Measurements from ENCODE around the gene CASKIN2. TPM values are rescaled to one million over a fixed set of nuclear protein-coding genes. Genes with fewer than 3 reads are reported as not detected.

Gene CASKIN2
- total RNA-seq, 1 donor from 2014 or later = 34.3 TPM

DNA sequence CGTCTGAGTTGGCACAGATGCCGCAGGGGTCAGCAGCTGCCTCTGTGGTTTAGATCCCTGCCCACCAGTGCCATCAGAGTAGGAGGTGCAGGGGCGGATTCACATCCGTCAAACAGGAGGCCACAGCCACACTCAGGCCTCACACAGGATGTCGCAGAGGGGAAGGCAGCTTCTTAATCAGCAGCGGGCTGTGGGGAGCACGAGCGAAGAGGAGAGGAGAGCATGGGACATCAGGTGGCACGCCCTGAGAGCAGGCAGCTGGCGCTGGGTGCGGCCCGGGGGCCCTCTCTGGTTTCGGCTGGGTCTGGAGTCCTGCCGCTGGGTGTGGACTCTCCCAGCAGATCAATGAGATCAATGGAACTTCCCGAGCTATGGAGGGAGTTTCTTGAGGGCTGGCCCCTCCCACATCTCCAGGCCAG lies 19.8 kb upstream of the CASKIN2 start:
- DNase-seq = no peak
- Histone ChIP-seq H3K36me3 (no peaks in the 10 kb centered on the region), H3K4me3 (no peak overlapping the region), H3K27ac (replicated peaks) (no peak overlapping the region), H3K4me1 (no peaks in the 10 kb centered on the region), H3K27me3 (ENCODE audit: low read depth) (no peaks in the 10 kb centered on the region), H3K9me3 (replicated peaks) (no peaks in the 10 kb centered on the region)
- TF ChIP-seq, protein P1, sequence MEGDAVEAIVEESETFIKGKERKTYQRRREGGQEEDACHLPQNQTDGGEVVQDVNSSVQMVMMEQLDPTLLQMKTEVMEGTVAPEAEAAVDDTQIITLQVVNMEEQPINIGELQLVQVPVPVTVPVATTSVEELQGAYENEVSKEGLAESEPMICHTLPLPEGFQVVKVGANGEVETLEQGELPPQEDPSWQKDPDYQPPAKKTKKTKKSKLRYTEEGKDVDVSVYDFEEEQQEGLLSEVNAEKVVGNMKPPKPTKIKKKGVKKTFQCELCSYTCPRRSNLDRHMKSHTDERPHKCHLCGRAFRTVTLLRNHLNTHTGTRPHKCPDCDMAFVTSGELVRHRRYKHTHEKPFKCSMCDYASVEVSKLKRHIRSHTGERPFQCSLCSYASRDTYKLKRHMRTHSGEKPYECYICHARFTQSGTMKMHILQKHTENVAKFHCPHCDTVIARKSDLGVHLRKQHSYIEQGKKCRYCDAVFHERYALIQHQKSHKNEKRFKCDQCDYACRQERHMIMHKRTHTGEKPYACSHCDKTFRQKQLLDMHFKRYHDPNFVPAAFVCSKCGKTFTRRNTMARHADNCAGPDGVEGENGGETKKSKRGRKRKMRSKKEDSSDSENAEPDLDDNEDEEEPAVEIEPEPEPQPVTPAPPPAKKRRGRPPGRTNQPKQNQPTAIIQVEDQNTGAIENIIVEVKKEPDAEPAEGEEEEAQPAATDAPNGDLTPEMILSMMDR (IDR thresholded peaks at IDR 0.05; ENCODE audit: borderline replicate concordance) = no peak
- intact Hi-C loops (cut with micrococcal nuclease) = no loop called here

DNA sequence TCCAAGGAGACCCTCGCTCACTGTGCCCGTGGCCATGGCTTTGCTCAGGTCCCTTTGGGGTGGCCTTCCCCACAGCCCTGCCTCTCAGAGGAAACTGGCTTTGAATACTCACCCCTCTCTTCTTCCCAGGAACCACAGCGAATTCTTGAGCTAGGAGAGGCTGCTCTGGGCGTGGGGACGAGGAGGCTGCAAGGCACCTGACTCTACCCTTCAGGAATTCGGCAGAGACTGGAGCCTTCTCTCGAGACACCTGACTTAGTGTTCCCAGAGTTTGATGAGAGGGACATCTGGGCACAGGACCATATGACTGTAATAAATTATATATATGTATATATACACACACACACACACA lies 16.4 kb upstream of the CASKIN2 start:
- no peaks in the 10 kb centered on the region for H3K27me3 ChIP-seq (ENCODE audit: low read depth)
- H3K4me3 ChIP-seq = no peak overlapping the region
- H3K36me3 ChIP-seq = no peaks in the 10 kb centered on the region
- no peaks in the 10 kb centered on the region for H3K9me3 ChIP-seq (replicated peaks)
- H3K4me1 ChIP-seq = peaks cover under 1% of the 10 kb centered on the region
- H3K27ac ChIP-seq (replicated peaks) = no peak overlapping the region
- intact Hi-C loops (cut with micrococcal nuclease) = no loop called here
- TF ChIP-seq, protein P1 (IDR thresholded peaks at IDR 0.05; ENCODE audit: borderline replicate concordance) = no peak
- DNase-seq = no peak

DNA sequence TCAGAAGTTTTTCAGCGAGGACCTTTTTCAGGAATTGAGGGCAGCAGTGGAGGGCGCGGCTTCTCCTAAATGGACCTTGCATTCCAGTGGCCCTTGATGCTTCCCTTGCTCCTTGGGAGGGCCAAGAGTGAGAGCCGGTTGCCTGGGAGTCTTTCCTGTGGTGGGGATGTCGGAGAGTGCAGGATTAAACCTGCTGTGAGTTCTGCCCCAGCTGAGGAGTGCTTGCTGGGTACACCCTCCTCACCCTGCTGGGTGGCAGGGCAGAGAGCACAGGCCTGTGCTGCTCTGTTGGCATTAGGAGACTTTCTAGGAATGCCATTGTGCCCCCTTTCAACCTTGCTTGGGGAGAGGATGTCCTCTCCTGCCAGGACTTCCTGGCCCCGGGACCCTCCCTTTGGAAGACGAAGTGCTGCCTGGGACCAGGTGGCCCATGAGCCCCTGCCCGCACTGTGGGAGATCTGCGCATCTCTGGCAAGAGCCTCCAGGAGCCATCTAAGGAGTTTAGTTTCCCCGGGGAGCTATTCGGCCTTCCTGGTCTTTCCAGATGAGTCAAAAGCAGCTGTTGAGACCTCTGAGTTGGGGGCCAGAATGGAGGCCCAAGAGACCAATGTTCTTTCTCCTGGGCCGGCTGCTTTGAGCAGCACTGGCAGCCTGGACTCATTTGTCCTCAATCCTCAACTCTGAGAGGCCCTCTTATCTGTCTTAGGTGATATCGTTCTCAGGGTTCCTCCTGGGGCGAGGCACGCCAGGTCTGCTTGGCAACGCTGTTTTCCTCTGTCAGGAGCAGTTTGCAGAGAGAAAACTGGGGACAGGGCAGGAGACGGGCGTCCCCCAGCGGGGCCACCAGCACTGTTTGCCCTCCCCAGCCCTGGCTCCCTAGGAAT lies 15.7 kb upstream of the CASKIN2 start:
- intact Hi-C loops (cut with micrococcal nuclease) = no loop called here
- Histone ChIP-seq H3K4me3 (no peak overlapping the region), H3K36me3 (no peaks in the 10 kb centered on the region), H3K27ac (replicated peaks) (no peak overlapping the region), H3K9me3 (replicated peaks) (no peaks in the 10 kb centered on the region), H3K4me1 (peaks cover 7% of the 10 kb centered on the region), H3K27me3 (ENCODE audit: low read depth) (no peaks in the 10 kb centered on the region)
- TF ChIP-seq, protein P1 (IDR thresholded peaks at IDR 0.05; ENCODE audit: borderline replicate concordance) = no peak
- DNase-seq = no peak

DNA sequence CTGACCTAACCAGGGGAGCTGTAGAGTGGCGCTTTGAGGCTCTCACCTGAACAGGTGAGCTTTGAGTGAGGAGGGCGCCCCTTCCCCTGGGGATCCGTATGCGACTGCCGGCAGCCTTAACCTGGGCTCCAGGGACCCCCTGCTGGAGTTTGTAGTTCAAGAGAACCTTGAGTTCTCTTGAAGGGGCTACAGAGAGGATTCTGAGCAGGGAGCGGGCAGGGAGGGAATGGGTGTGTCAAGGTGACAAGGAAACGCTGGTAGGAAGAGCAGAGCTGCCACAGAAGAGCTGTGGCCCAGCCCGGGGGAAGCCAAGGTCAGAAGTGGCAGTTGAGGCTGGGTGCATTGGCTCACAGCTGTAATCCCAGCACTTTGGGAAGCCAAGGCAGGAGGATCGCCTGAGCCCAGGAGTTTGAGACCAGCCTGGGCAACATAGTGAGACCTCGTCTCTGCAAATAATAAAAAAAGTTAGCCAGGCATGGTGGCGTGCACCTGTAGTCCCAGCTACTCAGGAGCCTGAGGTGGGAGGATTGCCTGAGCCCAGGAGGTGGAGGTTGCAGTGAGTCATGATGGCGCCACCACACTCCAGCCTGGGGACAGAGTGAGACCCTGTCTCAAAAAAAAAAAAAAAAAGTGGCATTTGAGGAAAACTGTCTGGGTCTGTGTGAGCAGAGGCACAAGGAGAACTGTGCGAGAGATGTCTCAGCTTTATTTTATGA lies 11.4 kb upstream of the CASKIN2 start:
- TF ChIP-seq, protein P1 (IDR thresholded peaks at IDR 0.05; ENCODE audit: borderline replicate concordance) = no peak
- peaks cover 8% of the 10 kb centered on the region for H3K36me3 ChIP-seq
- intact Hi-C loops (cut with micrococcal nuclease) = no loop called here
- no peaks in the 10 kb centered on the region for H3K9me3 ChIP-seq (replicated peaks)
- no peak overlapping the region for H3K27ac ChIP-seq (replicated peaks)
- peak overlapping the region; percentile 82 for H3K4me3 ChIP-seq
- peaks cover 21% of the 10 kb centered on the region for H3K4me1 ChIP-seq
- H3K27me3 ChIP-seq (ENCODE audit: low read depth) = no peaks in the 10 kb centered on the region
- DNase-seq = no peak

DNA sequence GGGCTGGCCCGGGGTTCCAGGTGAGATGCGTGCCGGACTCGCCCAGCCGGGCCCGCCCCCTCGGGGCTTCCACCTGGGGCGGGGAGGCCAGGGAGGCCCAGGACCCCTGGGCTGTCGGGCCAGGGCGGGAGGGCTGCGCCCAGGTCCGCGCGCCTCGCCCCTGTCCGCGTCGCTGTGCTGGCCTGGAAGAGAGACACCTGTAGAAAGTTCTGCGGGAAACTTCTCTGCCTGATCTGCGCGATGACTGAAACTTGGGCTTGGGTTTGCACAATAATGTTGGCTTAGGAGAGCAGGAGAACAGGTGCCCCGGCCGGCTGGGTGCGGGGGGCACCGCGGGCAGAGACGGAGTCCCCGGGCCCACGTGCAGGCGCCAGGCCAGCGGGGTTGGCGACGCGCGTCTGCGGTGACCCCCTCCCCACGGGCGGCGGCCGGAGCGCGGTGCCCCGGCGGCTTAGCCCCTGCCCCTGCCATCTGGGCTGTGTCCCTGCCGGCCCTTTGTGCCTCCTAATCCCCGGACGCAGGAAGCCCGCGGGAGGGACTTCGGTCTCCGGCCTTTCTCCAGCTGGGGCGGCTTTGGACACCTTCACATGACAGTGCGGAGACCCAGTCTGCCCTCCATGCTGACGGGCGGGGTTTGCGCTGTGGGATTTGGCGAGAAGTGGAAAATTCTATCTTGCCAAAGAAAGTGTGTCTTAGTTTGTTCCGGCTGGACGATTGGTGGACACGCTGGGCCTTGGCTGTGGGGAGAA lies 10.6 kb upstream of the CASKIN2 start:
- TF ChIP-seq, protein P1 (IDR thresholded peaks at IDR 0.05; ENCODE audit: borderline replicate concordance) = no peak
- peaks cover 13% of the 10 kb centered on the region for H3K36me3 ChIP-seq
- intact Hi-C loops (cut with micrococcal nuclease) = no loop called here
- H3K9me3 ChIP-seq (replicated peaks) = no peaks in the 10 kb centered on the region
- peak overlapping the region; percentile 82 for H3K27ac ChIP-seq (replicated peaks)
- H3K4me1 ChIP-seq = peaks cover 21% of the 10 kb centered on the region
- peak overlapping the region; percentile 82 for H3K4me3 ChIP-seq
- no peaks in the 10 kb centered on the region for H3K27me3 ChIP-seq (ENCODE audit: low read depth)
- no peak for DNase-seq
